Keratinocyte (primary cell): ENCODE measurements around the gene ATP6V0E2. TPM values are rescaled to one million over a fixed set of nuclear protein-coding genes. Genes with fewer than 3 reads are reported as not detected.

Source experiments
- DNase-seq: peaks from one replicate; pipeline ENCODE4 v3.0.0-alpha.2; 2011; ENCODE audit warnings: low read depth, missing footprints, low spot score
- FAIRE-seq: peaks from 2 replicates; lab custom pipeline; 2011; peaks lifted over from hg19 to GRCh38; lab: Jason Lieb, UNC
- H2AFZ ChIP-seq: 2 replicates; pipeline ENCODE4 v1.6.0; 2012; ENCODE audit warnings: low read length, control low read depth, inconsistent platforms; ENCODE audit not compliant: control insufficient read depth
- H3K27ac ChIP-seq: 2 replicates; pipeline ENCODE4 v1.5.1; 2011; ENCODE audit warnings: low read length; ENCODE audit not compliant: control insufficient read depth, insufficient read depth
- H3K27me3 ChIP-seq: 3 replicates; pipeline ENCODE4 v1.6.0; 2011; ENCODE audit warnings: low read length; ENCODE audit not compliant: control insufficient read depth, insufficient read depth; ENCODE audit errors: extremely low read depth
- H3K36me3 ChIP-seq, 2 experiments: 2 replicates in 1 of 2; 3 replicates in 1 of 2; pipeline ENCODE4 v1.5.1; 2011; ENCODE audit warnings: low read length in 2 of 2, mild to moderate bottlenecking in 1 of 2; ENCODE audit not compliant: control insufficient read depth in 2 of 2, insufficient read depth in 2 of 2; ENCODE audit errors: extremely low read depth in 1 of 2
- H3K4me1 ChIP-seq: 3 replicates; pipeline ENCODE4 v1.5.1; 2011; ENCODE audit warnings: low read length; ENCODE audit not compliant: control insufficient read depth, insufficient read depth; ENCODE audit errors: extremely low read depth
- H3K4me2 ChIP-seq: 3 replicates; pipeline ENCODE4 v1.6.0; 2011; ENCODE audit warnings: low read depth, low read length; ENCODE audit not compliant: control insufficient read depth, insufficient read depth; ENCODE audit errors: extremely low read depth
- H3K4me3 ChIP-seq, 3 experiments: fragments of 200-600 bp in 1 of 3; sonication (generic) in 1 of 3; 2 replicates in 2 of 3; 3 replicates in 1 of 3; pipeline ENCODE4 v1.5.1; 2011 to 2016; ENCODE audit warnings: low read length in 3 of 3, mild to moderate bottlenecking in 3 of 3, control low read depth in 2 of 3, inconsistent platforms in 1 of 3, low read depth in 1 of 3, mixed read lengths in 1 of 3, mixed run types in 1 of 3, moderate library complexity in 1 of 3; ENCODE audit not compliant: control insufficient read depth in 2 of 3, insufficient read depth in 2 of 3; ENCODE audit errors: extremely low read depth in 1 of 3
- H3K79me2 ChIP-seq: 2 replicates; pipeline ENCODE4 v1.6.0; 2012; ENCODE audit warnings: low read length; ENCODE audit not compliant: control insufficient read depth, insufficient read depth
- H3K9ac ChIP-seq: 3 replicates; pipeline ENCODE4 v1.6.0; 2011; ENCODE audit warnings: low read length; ENCODE audit not compliant: control insufficient read depth, insufficient read depth; ENCODE audit errors: extremely low read depth
- H3K9me1 ChIP-seq: 3 replicates; pipeline ENCODE4 v1.6.0; 2011; ENCODE audit warnings: low read length; ENCODE audit not compliant: control insufficient read depth, insufficient read depth; ENCODE audit errors: extremely low read depth
- H3K9me3 ChIP-seq: 2 replicates; pipeline ENCODE4 v1.5.1; 2012; ENCODE audit warnings: low read depth, low read length; ENCODE audit not compliant: control insufficient read depth
- H4K20me1 ChIP-seq: 3 replicates; pipeline ENCODE4 v1.6.0; 2011; ENCODE audit warnings: low read length; ENCODE audit not compliant: control insufficient read depth, insufficient read depth; ENCODE audit errors: extremely low read depth
- EZH2 ChIP-seq: IDR thresholded peaks from one replicate; pipeline ENCODE4 v1.6.1; 2012; ENCODE audit warnings: inconsistent platforms, mild to moderate bottlenecking, low read length, moderate library complexity
- dilution Hi-C: fragments of 300-500 bp; cut with MboI; formaldehyde crosslinking; loops from one replicate; pipeline ENCODE4 v1.7.0; 2020; ENCODE audit warnings: low sequenced_read_pairs; ENCODE audit not compliant: extremely low pct_ligation_motif_present
- polyA minus RNA-seq, 3 experiments: library from RNA; depleted of rRNA, polyadenylated mRNA; stranded (reverse); fragments of >200 nt; gene quantifications; 1 replicate in 1 of 3; 2 replicates in 1 of 3; 3 replicates in 1 of 3; pipeline ENCODE4 v1.2.3, GENCODE V29; 2011
- polyA plus RNA-seq, 5 experiments: library from polyadenylated mRNA; depleted of rRNA in 3 of 5; stranded (reverse) in 3 of 5; stranded (forward) in 1 of 5; unstranded in 1 of 5; fragments of >200 nt; gene quantifications; 1 replicate in 1 of 5; 2 replicates in 3 of 5; 3 replicates in 1 of 5; pipeline versions ENCODE4 v1.2.1 to v1.2.3, GENCODE V29; 2011 to 2012; ENCODE audit warnings: missing spikeins in 2 of 5, low read depth in 1 of 5, low replicate concordance in 1 of 5
- TF ChIP-seq, protein P1 (sequence below), 3 experiments: IDR thresholded peaks in 1 of 3; conservative IDR thresholded peaks in 1 of 3; optimal IDR thresholded peaks in 1 of 3; 2 replicates in 2 of 3; 3 replicates in 1 of 3; pipeline versions ENCODE3 to v1.5.1; 2011; ENCODE audit warnings: low read length in 3 of 3, mild to moderate bottlenecking in 3 of 3, moderate library complexity in 2 of 3, control low read depth in 1 of 3, inconsistent platforms in 1 of 3; ENCODE audit not compliant: insufficient read depth in 2 of 3; ENCODE audit errors: extremely low read depth in 1 of 3

ATP6V0E2 gene
- polyA plus RNA-seq (3.5 to 12.0 TPM (median 5.0 TPM) in 3 replicates), polyA minus RNA-seq (3.6 to 10.2 TPM (median 3.8 TPM) in 3 replicates)
- 1.7 TPM for polyA plus RNA-seq (2011; ENCODE audit: low read depth)
- polyA plus RNA-seq (2011; cell fraction: cytosol; rRNA removed), result 5.9 and 12.8 TPM in 2 replicates
- 4.3 and 5.8 TPM in 2 replicates for polyA plus RNA-seq (2011; cell fraction: nucleus; rRNA removed)
- polyA plus RNA-seq (2012; ENCODE audit: low replicate concordance), result 7.2 and 12.9 TPM in 2 replicates
- polyA minus RNA-seq (2011; cell fraction: cytosol; rRNA and poly(A)+ RNA removed), result 14.2 TPM
- polyA minus RNA-seq (2011; cell fraction: nucleus; rRNA and poly(A)+ RNA removed), result 2.2 and 2.8 TPM in 2 replicates

DNA sequence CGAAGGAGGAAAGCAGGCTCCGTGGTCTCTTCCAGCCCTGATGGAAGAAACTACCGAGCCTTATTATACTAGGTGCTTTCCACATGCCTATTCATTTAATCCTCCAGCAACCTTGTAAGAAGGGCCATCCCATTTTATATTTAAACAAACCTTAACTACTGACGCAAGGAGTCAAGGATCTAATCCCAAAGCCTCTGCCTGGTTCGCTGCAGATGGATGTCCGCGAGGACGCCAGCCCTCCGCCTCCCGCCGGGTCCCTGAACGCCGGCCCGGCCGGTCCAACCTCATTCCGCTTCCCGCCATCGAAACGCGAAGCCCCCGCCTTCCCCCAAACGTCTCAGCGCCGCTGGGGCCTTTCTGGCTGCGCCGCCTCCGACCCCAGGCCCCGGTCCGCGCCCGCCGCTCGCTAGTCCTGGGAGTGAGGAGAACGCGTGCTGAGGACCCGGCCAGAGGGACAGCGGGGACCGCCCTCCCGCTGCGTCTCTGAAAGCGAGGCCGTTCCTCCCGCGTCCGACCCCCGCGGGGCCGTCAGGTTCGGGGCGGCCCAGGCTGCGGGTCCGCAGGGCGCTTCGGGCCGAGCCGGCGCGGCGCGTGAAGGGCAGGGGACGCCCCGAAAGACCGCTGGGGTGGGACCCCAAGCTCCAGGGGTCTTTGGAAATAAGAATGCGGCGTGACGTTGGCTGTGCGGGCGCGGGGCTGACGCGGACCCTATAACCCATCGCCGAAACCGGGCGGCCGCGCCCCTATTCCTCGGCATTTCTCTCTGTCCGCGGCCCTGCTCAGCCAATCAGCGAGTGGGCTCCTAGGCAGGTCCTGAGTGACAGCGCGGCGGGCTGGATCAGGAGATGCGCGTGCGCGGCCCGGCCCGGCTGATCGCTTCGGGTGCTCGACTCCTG, at the start of gene ATP6V0E2:
Gene ATP6V0E2, plus strand, starts transcription at position 896 of the 896 bp plus-strand sequence. CDS start 97 bp downstream, outside the sequence.
- dilution Hi-C loops, result no loop called here
- H3K9me3 ChIP-seq, result no peaks in the 10 kb centered on the region
- FAIRE-seq, result peak; percentile 52
- peak; percentile 67 for DNase-seq
- H3K27ac ChIP-seq, result peak within 1 kb of the TSS; percentile 53
- H3K27me3 ChIP-seq, result no peaks in the 10 kb centered on the region
- H2AFZ ChIP-seq, result peak within 1 kb of the TSS; percentile 93
- H4K20me1 ChIP-seq, result no peaks in the 10 kb centered on the region
- peak within 1 kb of the TSS; percentile 91 for H3K4me2 ChIP-seq
- TF ChIP-seq, protein P1, sequence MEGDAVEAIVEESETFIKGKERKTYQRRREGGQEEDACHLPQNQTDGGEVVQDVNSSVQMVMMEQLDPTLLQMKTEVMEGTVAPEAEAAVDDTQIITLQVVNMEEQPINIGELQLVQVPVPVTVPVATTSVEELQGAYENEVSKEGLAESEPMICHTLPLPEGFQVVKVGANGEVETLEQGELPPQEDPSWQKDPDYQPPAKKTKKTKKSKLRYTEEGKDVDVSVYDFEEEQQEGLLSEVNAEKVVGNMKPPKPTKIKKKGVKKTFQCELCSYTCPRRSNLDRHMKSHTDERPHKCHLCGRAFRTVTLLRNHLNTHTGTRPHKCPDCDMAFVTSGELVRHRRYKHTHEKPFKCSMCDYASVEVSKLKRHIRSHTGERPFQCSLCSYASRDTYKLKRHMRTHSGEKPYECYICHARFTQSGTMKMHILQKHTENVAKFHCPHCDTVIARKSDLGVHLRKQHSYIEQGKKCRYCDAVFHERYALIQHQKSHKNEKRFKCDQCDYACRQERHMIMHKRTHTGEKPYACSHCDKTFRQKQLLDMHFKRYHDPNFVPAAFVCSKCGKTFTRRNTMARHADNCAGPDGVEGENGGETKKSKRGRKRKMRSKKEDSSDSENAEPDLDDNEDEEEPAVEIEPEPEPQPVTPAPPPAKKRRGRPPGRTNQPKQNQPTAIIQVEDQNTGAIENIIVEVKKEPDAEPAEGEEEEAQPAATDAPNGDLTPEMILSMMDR (optimal IDR thresholded peaks at IDR 0.05 in 1 of 3, IDR thresholded peaks at IDR 0.05 in 1 of 3, conservative IDR thresholded peaks at IDR 0.05 in 1 of 3; ENCODE audit: extremely low read depth in 1 of 3, insufficient read depth in 2 of 3, low read length in 3 of 3), result no peak
- no peak for TF ChIP-seq EZH2
- peak within 1 kb of the TSS; percentile 61 to 80 (median 71) for H3K4me3 ChIP-seq
- no peaks in the 10 kb centered on the region for H3K9me1 ChIP-seq
- H3K4me1 ChIP-seq, result peaks cover 13% of the 10 kb centered on the region
- no peaks in the 10 kb centered on the region for H3K36me3 ChIP-seq
- H3K79me2 ChIP-seq, result no peaks in the 10 kb centered on the region
- peak within 1 kb of the TSS; percentile 72 for H3K9ac ChIP-seq

DNA sequence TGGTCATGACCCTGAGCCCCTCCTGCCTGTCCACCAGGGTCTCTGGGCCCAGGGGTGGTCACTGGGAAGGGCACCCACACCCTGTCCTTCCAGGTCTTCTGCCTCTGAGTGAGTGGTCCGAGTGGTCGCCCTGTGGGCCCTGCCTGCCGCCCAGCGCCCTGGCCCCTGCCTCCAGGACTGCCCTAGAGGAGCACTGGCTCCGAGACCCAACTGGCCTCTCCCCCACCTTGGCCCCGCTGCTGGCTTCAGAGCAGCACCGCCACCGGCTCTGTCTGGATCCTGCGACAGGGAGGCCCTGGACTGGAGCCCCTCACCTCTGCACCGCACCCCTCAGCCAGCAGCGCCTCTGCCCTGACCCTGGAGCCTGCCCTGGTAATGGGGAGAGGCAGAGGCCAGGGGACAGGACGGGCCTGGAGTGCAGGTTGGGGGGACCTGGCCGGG, 49.4 kb upstream of the ATP6V0E2 start:
- dilution Hi-C loops, result no loop called here
- H3K27me3 ChIP-seq, result peaks cover 18% of the 10 kb centered on the region
- no peaks in the 10 kb centered on the region for H3K4me1 ChIP-seq
- no peaks in the 10 kb centered on the region for H4K20me1 ChIP-seq
- FAIRE-seq (no peak), DNase-seq (no peak)
- no peaks in the 10 kb centered on the region for H3K9me1 ChIP-seq
- no peak overlapping the region for H3K9ac ChIP-seq
- H3K4me3 ChIP-seq, result no peak overlapping the region
- no peaks in the 10 kb centered on the region for H3K9me3 ChIP-seq
- no peaks in the 10 kb centered on the region for H3K36me3 ChIP-seq
- no peaks in the 10 kb centered on the region for H3K79me2 ChIP-seq
- no peak for TF ChIP-seq EZH2
- TF ChIP-seq, protein P1 (optimal IDR thresholded peaks at IDR 0.05 in 1 of 3, IDR thresholded peaks at IDR 0.05 in 1 of 3, conservative IDR thresholded peaks at IDR 0.05 in 1 of 3; ENCODE audit: extremely low read depth in 1 of 3, insufficient read depth in 2 of 3, low read length in 3 of 3), result no peak
- H3K4me2 ChIP-seq, result no peak overlapping the region
- no peak overlapping the region for H3K27ac ChIP-seq
- H2AFZ ChIP-seq, result no peak overlapping the region
